HG02885 (cell line): ENCODE measurements around the gene PTPRN2.

Experiments
- ATAC-seq: cut with Tn5 transposase; IDR thresholded peaks from one replicate; pipeline ENCODE4 v1.9.1; 2021; ENCODE audit warnings: mild to moderate bottlenecking; ENCODE audit not compliant: unreplicated experiment, poor library complexity

Gene PTPRN2

DNA sequence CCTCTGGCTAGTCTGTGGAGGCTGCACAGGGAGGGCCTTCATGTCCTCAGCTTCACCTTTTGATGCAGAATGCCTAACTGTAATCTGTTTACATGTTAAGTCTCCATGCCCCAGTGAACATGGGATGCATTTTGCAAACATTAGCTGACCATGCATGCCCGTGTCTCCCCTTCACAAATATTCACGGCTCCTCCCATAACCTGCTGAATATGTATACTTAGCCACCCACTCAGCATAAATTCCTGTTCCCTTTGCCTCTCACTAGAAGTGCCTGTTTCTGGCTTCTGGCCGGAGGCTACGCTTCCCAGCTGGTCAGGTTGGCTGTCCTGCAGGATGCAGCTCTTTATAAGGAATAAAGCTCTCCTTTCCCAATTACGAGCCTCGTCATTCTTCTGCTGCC lies 698.1 kb downstream of the PTPRN2 start:
- no peak for ATAC-seq

DNA sequence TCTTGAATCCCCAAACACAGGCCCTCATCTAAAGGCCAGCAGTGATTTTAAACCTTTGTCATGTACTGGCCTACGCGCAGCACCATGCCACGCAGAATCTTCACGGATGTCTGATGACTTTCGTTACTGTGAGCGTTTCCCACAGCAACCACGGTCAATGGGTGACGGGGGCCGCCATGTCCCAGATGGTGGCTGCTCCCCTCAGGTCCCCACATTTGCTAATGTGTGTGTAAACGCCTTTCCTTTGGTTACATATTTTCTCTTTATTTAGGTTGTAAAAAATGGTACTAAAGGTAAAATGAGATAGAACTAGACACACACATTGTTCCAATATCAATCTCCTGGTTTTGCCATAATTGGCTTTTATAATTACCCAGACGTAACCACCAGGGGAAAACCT lies 699.0 kb downstream of the PTPRN2 start:
- ATAC-seq, result no peak

DNA sequence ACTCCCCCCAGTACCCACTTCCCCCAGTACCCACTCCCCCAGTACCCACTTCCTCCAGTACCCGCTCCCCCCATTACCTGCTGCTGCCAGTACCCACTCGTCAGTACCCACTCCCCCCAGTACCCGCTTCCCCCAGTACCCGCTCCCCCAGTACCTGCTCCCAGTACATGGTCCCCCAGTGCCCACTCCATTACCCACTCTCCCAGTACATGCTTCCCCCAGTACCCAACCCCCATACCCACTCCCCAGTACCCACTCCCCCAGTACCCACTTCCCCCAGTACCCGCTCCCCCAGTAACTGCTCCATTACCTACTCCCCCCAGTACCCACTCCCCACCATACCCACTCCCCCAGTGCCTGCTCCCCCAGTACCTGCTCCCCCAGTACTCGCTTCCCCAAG lies 700.2 kb downstream of the PTPRN2 start:
- ATAC-seq, result no peak

DNA sequence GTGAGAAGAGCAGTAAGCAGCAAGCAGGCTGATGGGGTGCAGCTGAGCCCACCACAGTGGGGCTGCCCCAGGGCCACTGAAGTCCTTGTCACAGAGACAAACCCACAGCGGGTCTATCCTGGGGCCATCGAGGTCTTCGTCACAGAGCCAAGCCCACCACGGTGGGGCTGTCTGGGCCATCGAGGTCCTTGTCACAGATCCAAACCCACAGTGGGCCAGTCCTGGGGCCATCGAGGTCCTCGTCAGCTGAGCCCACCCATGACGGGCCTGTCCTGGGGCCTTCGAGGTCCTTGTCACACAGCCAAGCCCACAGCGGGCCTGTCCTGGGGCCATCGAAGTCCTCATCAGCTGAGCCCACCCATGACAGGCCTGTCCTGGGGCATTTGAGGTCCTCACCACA lies 700.9 kb downstream of the PTPRN2 start:
- no peak for ATAC-seq

DNA sequence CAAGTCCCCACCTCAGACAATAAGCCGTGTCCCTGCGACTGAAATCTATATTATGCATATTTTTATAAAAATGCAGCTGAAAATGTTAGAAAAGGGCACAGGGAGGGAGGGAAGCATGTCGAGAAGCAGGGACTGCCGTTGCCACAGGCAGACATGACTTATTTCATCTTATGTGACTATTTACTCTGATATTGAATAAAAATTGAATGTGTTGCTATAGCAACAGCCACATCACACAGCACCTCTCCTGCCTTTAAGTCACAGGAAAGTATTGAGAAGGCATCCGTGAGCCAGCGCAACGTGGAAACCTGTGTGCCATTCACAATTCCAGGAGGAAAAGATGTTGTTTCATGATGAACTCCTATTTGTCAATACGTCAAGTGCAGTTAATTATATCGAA lies 701.4 kb downstream of the PTPRN2 start:
- ATAC-seq, result no peak

DNA sequence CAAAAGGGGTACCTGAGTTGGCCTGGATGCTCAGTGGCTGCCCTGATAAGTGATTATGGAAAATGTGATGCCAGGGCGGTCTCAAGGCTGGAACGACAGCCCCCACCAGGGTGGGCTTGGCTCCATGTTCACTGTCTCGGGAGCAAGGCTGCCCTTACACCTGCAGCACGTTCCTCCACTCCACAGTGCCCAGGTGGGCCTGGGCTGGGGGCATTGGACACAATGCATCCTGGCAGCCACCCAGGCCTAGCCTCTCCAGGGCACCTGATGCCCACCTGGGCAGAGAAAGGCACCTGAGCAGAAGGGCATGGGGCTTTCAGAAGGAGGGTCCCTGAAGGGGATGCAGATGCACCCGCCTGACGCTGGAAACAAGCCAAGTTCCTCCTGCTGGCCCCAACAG lies 702.5 kb downstream of the PTPRN2 start:
- ATAC-seq, result no peak

DNA sequence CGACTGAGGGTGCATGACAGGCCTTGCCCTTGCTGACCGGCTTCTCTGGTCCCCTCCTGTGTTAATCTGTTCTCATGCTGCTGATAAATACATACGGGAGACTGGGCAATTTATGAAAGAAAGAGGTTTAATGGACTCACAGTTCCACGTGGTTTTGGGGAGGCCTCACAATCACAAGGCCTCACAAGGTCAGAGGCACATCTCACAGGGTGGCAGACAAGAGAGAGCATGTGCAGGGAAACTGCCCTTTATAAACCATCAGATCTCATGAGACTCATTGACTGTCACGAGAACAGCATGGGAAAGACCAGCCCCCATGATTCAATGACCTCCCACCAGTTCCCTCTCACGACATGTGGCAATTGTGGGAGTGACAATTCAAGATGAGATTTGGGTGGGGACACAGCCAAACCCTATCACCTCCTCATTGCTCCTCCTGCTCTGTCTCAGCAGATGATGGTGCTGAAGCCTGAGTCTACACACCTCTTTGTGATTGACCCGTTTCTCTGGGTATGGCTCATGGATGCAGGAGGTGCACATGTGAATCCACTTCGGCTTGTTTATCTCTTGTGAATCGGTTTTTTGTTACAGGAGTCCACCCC lies 703.1 kb downstream of the PTPRN2 start:
- ATAC-seq, result no peak

DNA sequence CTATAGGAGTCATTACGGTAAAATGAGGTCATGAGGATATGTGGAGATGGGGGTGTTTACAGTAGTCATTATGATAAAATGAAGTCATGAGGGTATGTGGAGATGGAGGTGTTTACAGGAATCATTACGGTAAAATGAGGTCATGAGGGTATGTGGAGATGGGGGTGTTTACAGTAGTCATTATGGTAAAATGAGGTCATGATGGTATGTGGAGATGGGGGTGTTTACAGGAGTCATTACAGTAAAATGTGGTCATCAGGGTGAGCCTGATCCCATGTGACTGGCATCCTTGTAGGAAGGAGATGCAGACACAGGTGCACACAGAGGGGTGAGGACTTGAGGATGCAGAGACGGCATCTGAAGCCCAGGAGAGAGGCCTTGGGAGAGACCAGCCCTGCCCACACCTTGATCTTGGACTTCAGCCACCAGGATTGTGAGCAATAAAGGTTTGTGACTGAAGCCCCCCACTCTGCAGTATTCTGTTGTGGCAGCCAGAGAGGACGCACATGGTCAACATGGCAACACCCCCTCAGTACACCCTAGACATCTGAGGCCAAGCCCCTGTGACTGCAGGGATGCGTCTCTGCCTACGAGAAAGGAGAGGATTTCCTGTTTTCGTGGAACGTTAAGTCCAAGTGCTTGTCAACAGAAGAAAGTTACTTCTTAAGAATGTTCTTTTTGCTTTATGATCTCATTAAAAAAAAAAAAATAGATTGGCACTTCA lies 706.4 kb downstream of the PTPRN2 start:
- no peak for ATAC-seq

DNA sequence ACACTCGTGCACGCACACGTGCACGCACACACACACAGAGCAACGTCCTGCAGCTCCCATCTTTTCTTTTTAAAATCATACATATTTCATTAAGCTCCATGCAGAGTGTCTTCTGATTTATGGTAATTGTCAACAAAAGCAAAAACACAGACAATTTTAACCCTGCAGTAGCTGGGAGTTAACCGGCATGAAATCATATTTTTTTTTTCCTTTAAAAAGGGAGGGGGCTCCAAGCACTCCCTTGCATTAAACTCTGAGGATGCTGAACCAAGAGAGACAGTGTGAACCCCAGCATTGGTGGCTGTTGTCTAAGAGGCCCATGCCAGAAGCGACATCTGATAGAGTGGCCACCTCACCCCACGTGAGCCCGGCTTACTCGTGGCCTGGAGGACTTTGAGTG lies 708.2 kb downstream of the PTPRN2 start:
- ATAC-seq, result no peak

DNA sequence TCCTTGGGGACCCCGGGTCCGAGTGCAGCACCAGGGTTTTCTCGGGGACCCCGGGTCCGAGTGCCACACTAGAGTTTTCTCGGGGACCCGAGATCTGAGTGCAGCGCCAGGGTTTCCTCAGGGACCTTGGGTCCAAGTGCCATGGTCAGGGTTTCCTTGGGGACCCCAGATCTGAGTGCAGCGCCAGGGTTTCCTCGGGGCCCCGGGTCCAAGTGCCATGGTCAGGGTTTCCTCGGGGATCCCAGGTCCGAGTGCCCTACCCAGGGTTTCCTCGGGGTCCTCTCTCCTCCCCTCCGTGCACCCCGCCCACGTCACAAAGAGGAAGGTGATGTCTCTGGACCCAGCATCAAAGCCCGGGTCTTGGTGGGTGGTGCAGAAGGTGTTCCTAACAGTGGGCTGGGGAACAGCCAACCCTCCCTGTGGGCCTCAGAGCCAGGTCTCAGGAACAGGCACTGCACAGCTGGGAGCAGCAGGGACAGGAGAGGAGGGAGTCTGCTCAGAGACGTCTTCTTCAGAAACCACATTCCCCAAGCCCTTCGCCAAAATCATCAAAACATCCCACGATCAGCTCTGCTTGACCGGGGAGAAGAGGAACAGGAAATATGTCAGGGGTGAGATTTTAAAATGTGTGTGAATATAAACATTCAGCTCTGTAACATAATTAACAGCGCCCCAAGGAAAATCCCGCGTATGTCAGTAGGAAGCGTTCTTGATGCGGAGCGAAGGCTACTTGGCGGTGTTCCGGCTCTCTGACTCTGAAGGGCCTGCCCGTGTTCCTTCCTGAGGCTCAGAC lies 710.1 kb downstream of the PTPRN2 start:
- ATAC-seq, result no peak

DNA sequence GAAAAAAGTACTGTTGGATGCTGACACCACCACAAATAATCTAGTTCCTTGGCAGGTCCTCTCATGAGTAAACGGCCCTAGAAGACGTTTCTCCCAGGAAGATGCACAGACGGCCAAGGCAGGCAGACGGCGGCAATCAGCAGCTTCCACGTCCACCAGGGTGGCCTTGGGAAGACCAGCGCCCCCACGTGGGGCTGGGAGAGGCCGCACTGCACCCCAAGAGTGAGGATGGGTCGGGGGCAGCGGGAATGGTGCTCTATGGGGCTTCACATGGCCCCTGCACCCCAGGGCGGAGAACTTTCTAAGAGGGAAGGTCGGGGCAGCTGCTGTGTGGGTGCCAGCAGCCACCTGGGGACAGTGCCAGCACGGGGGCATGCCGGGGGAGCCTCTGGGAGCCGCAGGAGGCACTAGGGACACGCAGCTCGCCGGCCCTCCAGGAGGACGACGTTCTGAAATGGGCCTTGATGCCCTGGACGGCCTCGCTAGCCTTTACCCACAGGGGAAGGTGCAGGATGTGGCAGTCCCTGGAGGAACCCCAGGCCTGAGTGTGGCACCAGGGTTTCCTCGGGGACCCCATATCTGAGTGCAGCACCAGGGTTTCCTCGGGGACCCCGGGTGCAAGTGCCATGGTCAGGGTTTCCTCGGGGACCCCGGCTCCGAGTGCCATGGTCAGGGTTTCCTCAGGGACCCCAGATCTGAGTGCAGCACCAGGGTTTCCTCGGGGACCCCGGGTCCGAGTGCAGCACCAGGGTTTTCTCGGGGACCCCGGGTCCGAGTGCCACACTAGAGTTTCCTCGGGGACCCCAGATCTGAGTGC lies 710.9 kb downstream of the PTPRN2 start:
- ATAC-seq, result no peak

DNA sequence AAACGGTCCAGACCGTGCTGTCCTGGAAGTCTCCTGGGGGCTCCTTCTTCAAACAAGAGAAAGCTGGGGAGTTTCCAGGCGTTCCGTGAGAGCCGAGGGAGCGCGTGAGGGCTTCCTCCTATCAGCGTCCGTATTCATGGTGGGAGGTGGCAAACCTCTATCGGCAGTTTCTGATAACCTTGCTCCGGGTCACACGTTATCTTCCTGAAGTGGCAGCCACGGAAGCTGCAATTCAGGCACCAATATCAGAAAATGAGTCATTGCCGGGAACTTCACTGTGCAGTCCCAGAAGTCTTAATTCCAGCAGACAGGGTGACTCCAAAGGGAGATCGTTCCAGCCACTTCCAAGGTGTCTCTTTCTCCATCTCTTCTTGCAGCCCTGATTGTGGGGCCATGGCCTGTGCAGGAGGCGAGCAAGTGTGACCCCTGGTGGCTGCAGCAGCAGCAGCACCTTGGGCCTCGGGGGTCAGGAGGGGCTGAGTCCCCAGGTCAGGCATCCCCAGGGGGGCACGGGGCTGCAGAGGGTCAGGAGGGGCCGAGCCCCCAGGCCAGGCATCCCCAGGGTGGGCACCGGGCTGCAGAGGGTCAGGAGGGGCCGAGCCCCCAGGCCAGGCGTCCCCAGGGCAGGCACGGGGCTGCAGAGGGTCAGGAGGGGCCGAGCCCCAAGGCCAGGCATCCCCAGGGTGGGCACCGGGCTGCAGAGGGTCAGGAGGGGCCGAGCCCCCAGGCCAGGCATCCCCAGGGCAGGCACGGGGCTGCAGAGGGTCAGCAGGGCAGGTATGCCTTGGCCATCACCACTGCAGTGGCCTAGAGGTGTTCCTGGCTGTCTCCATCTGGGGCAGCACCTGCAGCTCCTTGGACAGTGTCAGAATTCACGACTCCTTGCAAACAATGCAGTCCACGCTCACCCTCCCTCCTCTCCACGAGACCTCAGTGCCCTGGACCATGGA lies 712.1 kb downstream of the PTPRN2 start:
- no peak for ATAC-seq

DNA sequence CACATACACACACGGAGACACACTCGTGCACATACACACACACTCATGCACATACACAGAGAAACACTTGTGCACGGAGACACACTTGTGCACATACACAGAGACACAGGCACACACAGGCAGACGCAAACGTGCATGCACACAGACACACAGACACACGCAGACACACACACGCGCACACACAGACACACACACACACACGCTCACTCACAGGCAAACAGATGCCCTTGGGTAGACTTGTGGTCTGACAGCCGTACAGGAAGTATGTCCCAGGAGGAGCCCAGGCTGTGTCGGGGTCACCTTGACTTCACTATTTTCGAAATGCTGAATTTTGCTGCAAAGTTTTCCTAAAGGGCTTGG lies 712.8 kb downstream of the PTPRN2 start:
- no peak for ATAC-seq

DNA sequence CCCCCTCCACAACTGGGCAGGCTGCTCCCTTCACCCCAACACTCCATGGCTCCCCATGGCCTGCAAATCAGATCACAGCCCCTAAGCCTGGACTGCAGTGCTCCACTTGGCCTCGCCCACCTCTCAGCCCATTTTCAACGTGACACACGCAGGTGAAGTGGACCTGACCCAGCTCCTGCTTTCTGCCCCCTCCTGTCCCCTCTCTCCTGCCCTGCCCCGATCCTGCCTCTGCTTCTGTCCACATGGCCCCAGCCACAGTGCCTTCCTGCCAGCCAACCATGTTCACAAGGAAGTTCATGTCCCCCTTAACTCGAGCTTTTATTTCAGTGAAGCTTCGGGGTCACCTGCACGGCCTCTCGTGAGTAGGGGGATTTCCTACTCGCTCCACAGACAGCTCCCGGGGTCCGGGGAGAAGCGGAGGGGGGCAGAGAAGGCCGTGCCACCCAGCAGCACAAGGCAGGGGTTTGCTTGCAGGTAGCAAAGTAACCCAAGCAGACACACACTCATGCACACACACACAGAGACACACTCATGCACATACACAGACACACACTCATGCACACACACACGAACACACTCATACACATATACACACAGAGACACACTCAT lies 713.3 kb downstream of the PTPRN2 start:
- no peak for ATAC-seq

DNA sequence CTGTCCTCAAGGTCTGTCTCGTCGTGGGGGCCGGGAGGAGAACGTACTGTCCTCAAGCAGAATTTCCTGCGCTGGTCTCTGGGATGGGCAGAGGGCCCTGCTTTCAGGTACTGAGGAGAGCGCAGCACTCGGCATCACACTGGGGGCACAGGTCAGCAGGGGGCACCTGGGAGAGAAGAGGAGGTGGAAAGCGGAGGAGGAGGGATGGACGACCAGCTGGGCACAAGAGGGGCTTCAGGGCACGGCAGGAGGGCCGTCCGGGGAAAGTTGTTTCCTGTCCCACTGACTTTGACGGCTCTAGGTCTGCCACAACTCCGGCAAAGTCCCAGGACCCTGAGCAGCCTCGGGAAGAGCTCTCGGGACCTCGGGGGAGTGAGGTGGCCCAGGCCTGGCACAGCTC lies 714.0 kb downstream of the PTPRN2 start:
- ATAC-seq, result no peak

DNA sequence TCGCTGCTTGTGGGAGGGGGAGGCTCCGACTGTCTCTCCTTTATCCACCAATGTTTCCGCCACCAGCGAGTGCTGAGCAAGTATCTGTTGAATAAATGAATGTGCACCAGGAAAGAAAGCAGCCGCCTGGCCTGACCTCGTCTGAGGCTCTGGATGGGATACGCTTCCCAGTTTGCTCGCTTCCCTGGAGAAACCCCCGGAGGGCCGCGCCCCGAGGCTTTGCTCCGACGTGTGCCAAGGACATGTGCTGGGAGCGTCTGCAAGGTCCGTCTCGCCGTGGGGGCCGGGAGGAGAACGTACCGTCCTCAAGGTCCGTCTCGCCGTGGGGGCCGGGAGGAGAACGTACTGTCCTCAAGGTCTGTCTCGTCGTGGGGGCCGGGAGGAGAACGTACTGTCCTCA lies 714.4 kb downstream of the PTPRN2 start:
- no peak for ATAC-seq

DNA sequence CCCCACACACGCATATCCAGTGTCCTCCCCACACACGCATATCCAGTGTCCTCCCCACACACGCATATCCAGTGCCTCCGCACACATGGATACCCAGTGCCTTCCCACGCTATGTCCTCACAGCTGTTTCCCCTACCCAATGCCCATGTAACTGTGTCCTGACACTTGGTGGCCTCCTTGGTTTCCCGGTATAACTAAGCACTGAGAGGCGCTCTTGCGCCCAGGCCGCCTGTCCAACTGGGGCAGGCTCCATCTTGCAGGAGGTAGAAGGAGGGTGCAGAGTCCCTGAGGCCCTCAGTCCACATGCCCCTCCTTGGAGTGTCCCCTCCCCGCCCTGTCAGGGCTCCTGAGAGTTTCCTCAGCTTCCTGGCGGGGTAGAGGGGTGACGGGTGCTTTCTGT lies 715.2 kb downstream of the PTPRN2 start:
- ATAC-seq, result no peak

DNA sequence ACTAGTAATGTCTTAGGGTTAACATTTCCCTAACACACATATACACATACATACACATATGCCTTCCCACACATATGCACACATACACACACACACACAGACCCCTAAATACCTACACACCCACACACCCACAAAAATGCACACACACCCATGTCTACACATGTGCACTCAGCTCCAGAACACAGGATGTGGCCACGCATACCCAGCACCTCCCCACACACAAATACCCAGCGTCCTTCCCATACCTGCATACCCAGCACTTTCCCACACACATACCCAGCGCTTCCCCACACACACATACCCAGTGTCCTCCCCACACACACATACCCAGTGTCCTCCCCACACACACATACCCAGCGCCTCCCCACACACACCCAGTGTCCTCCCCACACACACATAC lies 715.9 kb downstream of the PTPRN2 start:
- ATAC-seq, result no peak

DNA sequence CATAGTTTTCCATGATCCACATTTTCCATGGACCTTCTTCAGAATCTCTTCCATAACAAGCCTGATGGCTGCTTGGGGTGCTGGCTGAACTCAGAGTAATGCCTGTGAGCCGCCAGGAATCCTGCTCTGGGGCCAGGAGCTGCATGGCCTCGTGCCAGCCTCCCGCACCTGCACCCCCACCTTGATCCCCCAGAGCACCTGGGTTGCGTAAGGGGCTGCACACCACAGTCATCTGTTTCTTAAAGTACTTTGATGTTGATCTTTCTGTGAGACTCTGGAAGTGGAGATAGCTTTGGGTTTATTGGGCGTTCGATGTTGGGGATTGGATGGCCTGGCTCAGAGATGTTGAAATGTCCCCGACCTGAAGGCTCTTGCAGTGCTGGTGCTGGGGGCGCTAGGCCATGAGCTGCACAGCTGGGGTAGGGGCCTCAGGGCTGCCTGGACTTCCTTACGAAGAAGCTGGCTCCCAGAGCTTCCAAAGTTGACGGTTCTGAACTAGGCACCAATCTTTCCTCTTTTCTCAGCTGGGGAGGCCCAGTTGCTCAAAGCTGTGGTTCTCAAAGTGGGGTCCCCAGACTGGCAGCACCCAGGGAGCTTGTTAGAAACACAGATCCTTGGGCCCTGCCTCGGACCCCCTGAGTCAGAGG lies 716.9 kb downstream of the PTPRN2 start:
- no peak for ATAC-seq
